MM.1S (cell line): ENCODE data around the gene OTOS.

Source experiments
- DNase-seq: peaks from one replicate; pipeline ENCODE4 v3.0.0-alpha.2; 2015
- H2AFZ ChIP-seq: fragments of 300-600 bp; sonication (generic); 2 replicates; pipeline ENCODE4 v1.6.0; 2016; ENCODE audit warnings: antibody characterized with exemption, low read length
- H3F3A ChIP-seq: fragments of 300-600 bp; sonication (generic); 2 replicates; pipeline ENCODE4 v1.6.1; 2016; ENCODE audit warnings: mild to moderate bottlenecking, antibody characterized with exemption, low read length, moderate library complexity, mixed read lengths; ENCODE audit not compliant: insufficient read depth
- H3K27ac ChIP-seq: fragments of 300-600 bp; sonication (generic); 2 replicates; pipeline ENCODE4 v1.5.1; 2016; ENCODE audit warnings: mild to moderate bottlenecking, low read length
- H3K27me3 ChIP-seq: fragments of 300-600 bp; sonication (generic); replicated peaks from 2 replicates; pipeline ENCODE4 v1.6.0; 2016; ENCODE audit warnings: low read length; ENCODE audit not compliant: insufficient read depth
- H3K36me3 ChIP-seq: fragments of 300-600 bp; sonication (generic); replicated peaks from 2 replicates; pipeline ENCODE4 v1.6.1; 2016; ENCODE audit warnings: mild to moderate bottlenecking, low read length, mixed read lengths; ENCODE audit not compliant: insufficient read depth
- H3K4me1 ChIP-seq: fragments of 300-600 bp; sonication (generic); 2 replicates; pipeline ENCODE4 v1.6.1; 2016; ENCODE audit warnings: low read length, mixed read lengths
- H3K4me2 ChIP-seq: fragments of 300-600 bp; sonication (generic); 2 replicates; pipeline ENCODE4 v1.6.0; 2016; ENCODE audit warnings: low read depth, low read length
- H3K4me3 ChIP-seq: fragments of 300-600 bp; sonication (generic); 2 replicates; pipeline ENCODE4 v1.5.1; 2016; ENCODE audit warnings: low read length, mixed read lengths
- H3K79me2 ChIP-seq: fragments of 300-600 bp; sonication (generic); 2 replicates; pipeline ENCODE4 v1.6.1; 2016; ENCODE audit warnings: mixed run types, low read length, mixed read lengths
- H3K9ac ChIP-seq: fragments of 300-600 bp; sonication (generic); 2 replicates; pipeline ENCODE4 v1.6.1; 2016; ENCODE audit warnings: low read length, mixed read lengths
- H3K9me2 ChIP-seq: fragments of 300-600 bp; sonication (generic); replicated peaks from 2 replicates; pipeline ENCODE4 v1.6.1; 2016; ENCODE audit warnings: mild to moderate bottlenecking, low read length, mixed read lengths; ENCODE audit not compliant: insufficient read depth
- H3K9me3 ChIP-seq: fragments of 300-600 bp; sonication (generic); replicated peaks from 2 replicates; pipeline ENCODE4 v1.6.1; 2016; ENCODE audit warnings: mild to moderate bottlenecking, low read length, mixed read lengths; ENCODE audit not compliant: insufficient read depth
- H4K20me1 ChIP-seq: fragments of 300-600 bp; sonication (generic); 2 replicates; pipeline ENCODE4 v1.6.1; 2016; ENCODE audit warnings: mild to moderate bottlenecking, low read length, moderate library complexity, mixed read lengths; ENCODE audit not compliant: insufficient read depth
- EZH2 ChIP-seq: fragments of 300-600 bp; sonication (generic); optimal IDR thresholded peaks from 2 replicates; pipeline ENCODE3; 2017; ENCODE audit warnings: low read depth, mild to moderate bottlenecking, antibody characterized with exemption, low read length, mixed read lengths
- EZH2phosphoT487 ChIP-seq: fragments of 300-600 bp; sonication (generic); IDR thresholded peaks from 2 replicates; pipeline ENCODE4 v1.6.1; 2018; ENCODE audit warnings: antibody characterized with exemption, low read length
- TF ChIP-seq, protein P1 (sequence below): fragments of 300-600 bp; sonication (generic); IDR thresholded peaks from 2 replicates; pipeline ENCODE4 v1.5.1; 2016; ENCODE audit warnings: antibody characterized with exemption, low read length, mixed read lengths

Gene OTOS

GRCh38 chr2:240157147-240157470 is 16.7 kb upstream of the OTOS start:
- Histone ChIP-seq H3K36me3 (no peaks in the 10 kb centered on the region), H3K27me3 (peaks cover 55% of the 10 kb centered on the region), H2AFZ (no peak overlapping the region), H3F3A (no peaks in the 10 kb centered on the region), H3K4me3 (no peak overlapping the region), H3K9me2 (no peaks in the 10 kb centered on the region), H3K9ac (no peak overlapping the region), H3K4me1 (no peaks in the 10 kb centered on the region), H4K20me1 (no peaks in the 10 kb centered on the region), H3K79me2 (no peaks in the 10 kb centered on the region), H3K27ac (no peak overlapping the region), H3K9me3 (no peaks in the 10 kb centered on the region), H3K4me2 (no peak overlapping the region)
- DNase-seq: no peak
- TF ChIP-seq EZH2phosphoT487: no peak
- TF ChIP-seq, protein P1, sequence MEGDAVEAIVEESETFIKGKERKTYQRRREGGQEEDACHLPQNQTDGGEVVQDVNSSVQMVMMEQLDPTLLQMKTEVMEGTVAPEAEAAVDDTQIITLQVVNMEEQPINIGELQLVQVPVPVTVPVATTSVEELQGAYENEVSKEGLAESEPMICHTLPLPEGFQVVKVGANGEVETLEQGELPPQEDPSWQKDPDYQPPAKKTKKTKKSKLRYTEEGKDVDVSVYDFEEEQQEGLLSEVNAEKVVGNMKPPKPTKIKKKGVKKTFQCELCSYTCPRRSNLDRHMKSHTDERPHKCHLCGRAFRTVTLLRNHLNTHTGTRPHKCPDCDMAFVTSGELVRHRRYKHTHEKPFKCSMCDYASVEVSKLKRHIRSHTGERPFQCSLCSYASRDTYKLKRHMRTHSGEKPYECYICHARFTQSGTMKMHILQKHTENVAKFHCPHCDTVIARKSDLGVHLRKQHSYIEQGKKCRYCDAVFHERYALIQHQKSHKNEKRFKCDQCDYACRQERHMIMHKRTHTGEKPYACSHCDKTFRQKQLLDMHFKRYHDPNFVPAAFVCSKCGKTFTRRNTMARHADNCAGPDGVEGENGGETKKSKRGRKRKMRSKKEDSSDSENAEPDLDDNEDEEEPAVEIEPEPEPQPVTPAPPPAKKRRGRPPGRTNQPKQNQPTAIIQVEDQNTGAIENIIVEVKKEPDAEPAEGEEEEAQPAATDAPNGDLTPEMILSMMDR: no peak
- no peak for TF ChIP-seq EZH2

GRCh38 chr2:240156435-240157146 is 16.1 kb upstream of the OTOS start:
- Histone ChIP-seq H3K36me3 (no peaks in the 10 kb centered on the region), H3K4me1 (no peaks in the 10 kb centered on the region), H3K9me3 (no peaks in the 10 kb centered on the region), H4K20me1 (no peaks in the 10 kb centered on the region), H3K27ac (no peak overlapping the region), H3F3A (no peaks in the 10 kb centered on the region), H3K4me2 (no peak overlapping the region), H3K79me2 (no peaks in the 10 kb centered on the region), H3K9ac (no peak overlapping the region), H3K4me3 (no peak overlapping the region), H3K9me2 (no peaks in the 10 kb centered on the region), H2AFZ (no peak overlapping the region), H3K27me3 (peaks cover 57% of the 10 kb centered on the region)
- TF ChIP-seq EZH2: no peak
- no peak for TF ChIP-seq EZH2phosphoT487
- TF ChIP-seq, protein P1: no peak
- DNase-seq: no peak

DNA sequence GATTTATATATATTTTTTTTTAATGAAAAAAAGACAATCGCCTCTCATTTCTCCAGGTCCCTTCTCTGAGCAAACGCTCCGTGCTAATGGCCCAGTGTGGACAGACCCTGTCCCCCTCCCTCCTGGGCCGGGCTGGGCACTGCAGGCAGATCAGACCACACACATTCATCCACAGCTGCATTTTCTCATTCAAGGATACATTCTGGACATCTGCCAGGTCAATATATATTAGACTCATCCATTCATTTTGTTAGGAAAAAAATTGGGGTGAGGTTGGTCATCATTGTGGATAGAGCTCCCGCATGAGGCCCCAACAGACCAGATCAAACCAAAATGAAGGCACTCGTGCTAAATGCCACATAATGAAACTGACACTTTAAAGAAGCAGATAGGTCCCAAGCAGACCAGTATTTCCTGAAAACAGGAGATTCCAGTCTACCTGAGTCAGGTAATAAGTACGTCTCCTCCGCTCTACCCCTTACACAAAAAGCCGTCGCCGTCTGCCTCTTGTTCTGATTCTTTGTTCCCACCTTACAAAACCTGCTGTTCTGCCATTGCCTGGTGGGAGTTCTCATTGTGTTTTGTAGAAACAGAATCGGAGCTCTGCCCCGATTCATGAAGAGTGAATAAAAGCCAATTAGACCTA is 15.4 kb upstream of the OTOS start:
- no peaks in the 10 kb centered on the region for H3K79me2 ChIP-seq
- H3K36me3 ChIP-seq: no peaks in the 10 kb centered on the region
- no peak overlapping the region for H3K4me2 ChIP-seq
- no peak overlapping the region for H3K27ac ChIP-seq
- no peaks in the 10 kb centered on the region for H3F3A ChIP-seq
- H3K9ac ChIP-seq: no peak overlapping the region
- peaks cover 60% of the 10 kb centered on the region for H3K27me3 ChIP-seq
- no peak for DNase-seq
- TF ChIP-seq EZH2: no peak
- TF ChIP-seq EZH2phosphoT487: no peak
- no peaks in the 10 kb centered on the region for H4K20me1 ChIP-seq
- H3K9me2 ChIP-seq: no peaks in the 10 kb centered on the region
- no peak overlapping the region for H2AFZ ChIP-seq
- no peaks in the 10 kb centered on the region for H3K9me3 ChIP-seq
- no peak overlapping the region for H3K4me3 ChIP-seq
- no peaks in the 10 kb centered on the region for H3K4me1 ChIP-seq
